GM12878 (cell line): ENCODE results near the gene IPO5. TPM values are rescaled to one million over a fixed set of nuclear protein-coding genes. Genes with fewer than 3 reads are reported as not detected.

Source experiments
- ATAC-seq: fragments of 200-7000 bp; cut with Tn5 transposase; 3 replicates; pipeline ENCODE4 v1.9.1; 2020; ENCODE audit warnings: mild to moderate bottlenecking, moderate library complexity
- BruUV-seq: library from RNA; stranded (reverse); fragments of 400-500 nt; replicated peaks from 2 replicates; lab custom pipeline; 2021; lab: Mats Ljungman, UMichigan
- CTCF ChIA-PET: fragments of 300-600 bp; sonication (Branson Sonifier 250); formaldehyde crosslinking; extraction: SDS; loops from one replicate; lab custom pipeline; 2021; ENCODE audit warnings: inconsistent platforms; lab: Yijun Ruan, JAX
- POLR2A ChIA-PET: fragments of 350-600 bp; formaldehyde crosslinking; extraction: SDS; loops from one replicate; lab custom pipeline; 2021; ENCODE audit warnings: inconsistent platforms; lab: Charles Lee
- RAD21 ChIA-PET: fragments of 300-600 bp; sonication (Branson Sonifier 250); formaldehyde crosslinking; loops from one replicate; lab custom pipeline; 2023; ENCODE audit warnings: antibody characterized with exemption; ENCODE audit not compliant: unreplicated experiment; lab: Charles Lee
- SMC1A ChIA-PET: fragments of 300-600 bp; sonication (Branson Sonifier 250); formaldehyde crosslinking; loops from one replicate; lab custom pipeline; 2023; ENCODE audit not compliant: unreplicated experiment, uncharacterized antibody; lab: Charles Lee
- DNase-seq: peaks from one replicate; pipeline ENCODE4 v3.0.0-alpha.2; 2011; ENCODE audit warnings: low read depth, low spot score
- FAIRE-seq: peaks from 3 replicates; lab custom pipeline; 2011; peaks lifted over from hg19 to GRCh38; lab: Jason Lieb, UNC
- H2AFZ ChIP-seq: 2 replicates; pipeline ENCODE4 v1.6.0; 2011; ENCODE audit warnings: low read depth, low read length, control low read depth; ENCODE audit not compliant: control insufficient read depth
- H3K27ac ChIP-seq: 2 replicates; pipeline ENCODE4 v1.5.1; 2011; ENCODE audit warnings: control low read depth; ENCODE audit not compliant: control insufficient read depth, insufficient read depth
- H3K27me3 ChIP-seq, 2 experiments: replicated peaks in 1 of 2; 2 replicates each; pipeline versions ENCODE4 v1.6.0 to v1.6.1; 2011; ENCODE audit warnings: low read length in 1 of 2; ENCODE audit not compliant: control insufficient read depth in 2 of 2, insufficient read depth in 2 of 2
- H3K36me3 ChIP-seq, 2 experiments: 2 replicates each; pipeline ENCODE4 v1.5.1; 2011; ENCODE audit warnings: low read length in 1 of 2; ENCODE audit not compliant: control insufficient read depth in 2 of 2, insufficient read depth in 2 of 2
- H3K4me1 ChIP-seq: 2 replicates; pipeline ENCODE4 v1.6.1; 2011; ENCODE audit warnings: mild to moderate bottlenecking, low read length, moderate library complexity, mixed read lengths; ENCODE audit not compliant: control insufficient read depth, insufficient read depth
- H3K4me2 ChIP-seq: 2 replicates; pipeline ENCODE4 v1.6.0; 2011; ENCODE audit warnings: control low read depth; ENCODE audit not compliant: control insufficient read depth, insufficient read depth
- H3K4me3 ChIP-seq: fragments of 200-600 bp; sonication (generic); 2 replicates; pipeline ENCODE4 v1.5.1; 2016
- H3K79me2 ChIP-seq: 2 replicates; pipeline ENCODE4 v1.6.0; 2011; ENCODE audit warnings: low read length; ENCODE audit not compliant: control insufficient read depth, insufficient read depth
- H3K9ac ChIP-seq: 2 replicates; pipeline ENCODE4 v1.8.0; 2011; ENCODE audit warnings: low read length, control low read depth, mixed read lengths; ENCODE audit not compliant: control insufficient read depth, insufficient read depth
- H3K9me3 ChIP-seq: replicated peaks from 3 replicates; pipeline ENCODE4 v1.5.1; 2011; ENCODE audit warnings: mild to moderate bottlenecking, low read length; ENCODE audit not compliant: control insufficient read depth, insufficient read depth
- H4K20me1 ChIP-seq: 2 replicates; pipeline ENCODE4 v1.6.0; 2011; ENCODE audit not compliant: control insufficient read depth, insufficient read depth
- BCL11A ChIP-seq: IDR thresholded peaks from 2 replicates; pipeline ENCODE4 v1.6.1; 2011; ENCODE audit warnings: low read depth, low read length
- CBX5 ChIP-seq: sonication (generic); IDR thresholded peaks from 2 replicates; pipeline ENCODE4 v1.6.1; 2016; ENCODE audit warnings: low read depth, moderate library complexity, mild to moderate bottlenecking, inconsistent platforms
- CEBPZ ChIP-seq: fragments of 150-350 bp; IDR thresholded peaks from 2 replicates; pipeline ENCODE4 v1.6.1; 2016; ENCODE audit warnings: low read depth, low read length
- EED ChIP-seq: sonication (generic); IDR thresholded peaks from 2 replicates; pipeline ENCODE4 v1.6.1; 2016; ENCODE audit warnings: antibody characterized with exemption, low read depth
- EZH2 ChIP-seq: IDR thresholded peaks from 2 replicates; pipeline ENCODE4 v1.6.1; 2012; ENCODE audit warnings: low read depth, mild to moderate bottlenecking, control low read depth, inconsistent platforms, low read length, borderline replicate concordance; ENCODE audit not compliant: control insufficient read depth
- HCFC1 ChIP-seq: fragments of 150-350 bp; IDR thresholded peaks from 2 replicates; pipeline ENCODE4 v1.6.1; 2014; ENCODE audit warnings: low read length
- SIX5 ChIP-seq: IDR thresholded peaks from 2 replicates; pipeline ENCODE4 v1.6.1; 2011; ENCODE audit warnings: mild to moderate bottlenecking, low read depth, low read length, moderate library complexity; ENCODE audit not compliant: severe bottlenecking
- SP1 ChIP-seq: IDR thresholded peaks from one replicate; pipeline ENCODE4 v1.6.1; 2011; ENCODE audit warnings: low read depth, low read length
- TAF1 ChIP-seq: IDR thresholded peaks from 2 replicates; pipeline ENCODE4 v1.6.1; 2011; ENCODE audit warnings: mild to moderate bottlenecking, low read depth, low read length, borderline replicate concordance
- ZZZ3 ChIP-seq: IDR thresholded peaks from 2 replicates; pipeline ENCODE4 v1.6.1; 2011; ENCODE audit warnings: low read depth; ENCODE audit not compliant: control insufficient read depth, insufficient read length
- WGBS: methylation state at CpG from one replicate; pipeline ENCODE4 v1.1.6; 2016; ENCODE audit warnings: low lambda C conversion rate; ENCODE audit not compliant: insufficient replicate concordance, insufficient coverage; ENCODE audit errors: missing lambda C conversion rate; 5-methylcytosine and 5-hydroxymethylcytosine counted together
- in situ Hi-C: fragments of 300-500 bp; cut with MboI; formaldehyde crosslinking; loops from 9 replicates; pipeline ENCODE4 v1.14.3; 2018; ENCODE audit warnings: mixed read lengths
- intact Hi-C: fragments of 100-400 bp; cut with micrococcal nuclease; formaldehyde crosslinking; loops from one replicate; pipeline ENCODE4 v1.14.2; 2022; ENCODE audit not compliant: unreplicated experiment
- polyA plus RNA-seq, 11 experiments: library from polyadenylated mRNA; depleted of rRNA in 4 of 11; unstranded in 6 of 11; stranded (reverse) in 5 of 11; fragments of >200 nt; fragmentation: Nextera tagmentation in 4 of 11; fragmentation: Illumina TruSeq in 1 of 11; extraction: Ambion mirVana in 4 of 11; extraction: Trizol in 1 of 11; gene quantifications; 1 replicate in 1 of 11; 2 replicates in 10 of 11; pipeline versions ENCODE4 v1.2.1 to v1.2.3, GENCODE V29; 2011 to 2016; ENCODE audit warnings: inconsistent platforms in 2 of 11, missing spikeins in 2 of 11, low read depth in 1 of 11
- total RNA-seq, 4 experiments: library from RNA; depleted of rRNA in 3 of 4; stranded (reverse); fragments of >200 nt in 3 of 4; fragmentation: Illumina TruSeq in 1 of 4; extraction: Trizol in 1 of 4; gene quantifications; 2 replicates each; pipeline versions ENCODE4 v1.2.1 to v1.2.3, GENCODE V29; 2013 to 2021
- TF ChIP-seq, protein P1 (sequence below): IDR thresholded peaks from 2 replicates; pipeline ENCODE4 v1.6.1; 2012; ENCODE audit warnings: low read depth, low read length, improper control_type of control experiment

IPO5 gene
- total and polyA plus RNA-seq, 10 of the 15 experiments (the other 5 are each of a cell fraction or from before 2014, with no cell fraction given), result 45.7 to 196 (median 134) TPM

DNA sequence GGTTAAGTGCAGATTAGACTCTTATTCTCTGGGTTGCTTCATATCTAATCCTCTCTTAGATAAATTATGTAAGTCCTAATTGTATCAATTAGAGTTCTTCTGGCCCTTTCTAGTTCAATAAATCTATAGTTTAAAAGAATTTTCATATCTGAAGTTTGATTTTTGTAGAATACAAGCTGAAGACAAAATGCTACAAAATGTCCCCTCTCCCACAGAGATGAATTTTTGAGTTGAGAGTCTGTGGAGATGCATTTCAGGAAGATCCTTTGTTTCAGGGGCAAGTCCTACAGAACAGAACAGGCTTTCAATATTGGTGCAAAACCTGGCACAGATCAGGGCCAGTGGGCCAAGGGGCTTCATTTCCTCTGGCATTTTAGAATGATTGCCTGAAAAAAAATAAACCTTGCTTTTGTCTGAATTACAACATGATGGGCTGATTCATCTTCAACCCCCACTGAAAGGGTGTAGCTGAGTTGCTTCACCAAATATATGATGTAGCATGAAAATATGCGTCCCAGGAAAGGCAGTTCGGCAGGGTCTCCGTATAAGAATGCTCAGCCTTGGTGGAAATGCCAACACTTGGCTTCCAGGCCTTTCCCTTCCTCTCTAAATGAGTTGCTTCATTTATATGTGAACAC lies 6.4 kb upstream of the IPO5 start:
- Histone ChIP-seq H3K27me3 (no peaks in the 10 kb centered on the region), H3K4me3 (no peak overlapping the region), H3K79me2 (no peaks in the 10 kb centered on the region), H3K9me3 (no peaks in the 10 kb centered on the region), H3K27ac (no peak overlapping the region), H3K9ac (no peak overlapping the region), H3K4me2 (no peak overlapping the region), H3K4me1 (no peaks in the 10 kb centered on the region), H2AFZ (no peak overlapping the region), H4K20me1 (no peaks in the 10 kb centered on the region), H3K36me3 (no peaks in the 10 kb centered on the region)
- ChIA-PET POLR2A (no interaction called here), CTCF (no interaction called here), SMC1A (no interaction called here), RAD21 (no interaction called here)
- FAIRE-seq (no peak), ATAC-seq (no peak), DNase-seq (no peak)
- no TSS peak for BruUV-seq
- WGBS, result 89% methylated on average over 3 of the region's 3 CpGs
- intact Hi-C loops (no loop called here), in situ Hi-C loops (no loop called here)
- no peak for TF ChIP-seq BCL11A
- no peak for TF ChIP-seq SP1
- no peak for TF ChIP-seq HCFC1
- no peak for TF ChIP-seq EED
- TF ChIP-seq EZH2, result no peak
- TF ChIP-seq, protein P1, sequence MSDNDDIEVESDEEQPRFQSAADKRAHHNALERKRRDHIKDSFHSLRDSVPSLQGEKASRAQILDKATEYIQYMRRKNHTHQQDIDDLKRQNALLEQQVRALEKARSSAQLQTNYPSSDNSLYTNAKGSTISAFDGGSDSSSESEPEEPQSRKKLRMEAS, result no peak
- TF ChIP-seq ZZZ3, result no peak
- no peak for TF ChIP-seq SIX5
- TF ChIP-seq TAF1, result no peak
- TF ChIP-seq CEBPZ, result no peak
- no peak for TF ChIP-seq CBX5
